ENCODE results near the gene TFE3. TPM values are rescaled to one million over a fixed set of nuclear protein-coding genes. Genes with fewer than 3 reads are reported as not detected.
A peak's percentile ranks its signal among the peaks of the same experiment; 100 is the strongest.

Gene TFE3
- total RNA-seq, result 39.3 to 42.5 TPM (median 41.2 TPM) in 3 replicates
- long read RNA-seq, transcript TFE3-204 (10 exons, 3,279 nt), result minor isoform, 18 of 64 reads
- long read RNA-seq, transcript TFE3-201 (10 exons, 3,415 nt), result major isoform, 19 of 64 reads
- long read RNA-seq, partial matches to known transcripts, result 13 of 64 reads
- long read RNA-seq, other reads (novel, unspliced or antisense), result 14 of 64 reads

GRCh38 chrX:49043220-49043986 lies at the start of gene TFE3:
TFE3 (minus strand) TSS chrX:49043357; CDS start chrX:49043226, 131 bp downstream.
- DNase-seq (ENCODE audit: low spot score), result peak; percentile 98
- TF ChIP-seq, protein P1, sequence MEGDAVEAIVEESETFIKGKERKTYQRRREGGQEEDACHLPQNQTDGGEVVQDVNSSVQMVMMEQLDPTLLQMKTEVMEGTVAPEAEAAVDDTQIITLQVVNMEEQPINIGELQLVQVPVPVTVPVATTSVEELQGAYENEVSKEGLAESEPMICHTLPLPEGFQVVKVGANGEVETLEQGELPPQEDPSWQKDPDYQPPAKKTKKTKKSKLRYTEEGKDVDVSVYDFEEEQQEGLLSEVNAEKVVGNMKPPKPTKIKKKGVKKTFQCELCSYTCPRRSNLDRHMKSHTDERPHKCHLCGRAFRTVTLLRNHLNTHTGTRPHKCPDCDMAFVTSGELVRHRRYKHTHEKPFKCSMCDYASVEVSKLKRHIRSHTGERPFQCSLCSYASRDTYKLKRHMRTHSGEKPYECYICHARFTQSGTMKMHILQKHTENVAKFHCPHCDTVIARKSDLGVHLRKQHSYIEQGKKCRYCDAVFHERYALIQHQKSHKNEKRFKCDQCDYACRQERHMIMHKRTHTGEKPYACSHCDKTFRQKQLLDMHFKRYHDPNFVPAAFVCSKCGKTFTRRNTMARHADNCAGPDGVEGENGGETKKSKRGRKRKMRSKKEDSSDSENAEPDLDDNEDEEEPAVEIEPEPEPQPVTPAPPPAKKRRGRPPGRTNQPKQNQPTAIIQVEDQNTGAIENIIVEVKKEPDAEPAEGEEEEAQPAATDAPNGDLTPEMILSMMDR (IDR thresholded peaks at IDR 0.05), result peak; percentile 79
- Mint-ChIP-seq H3K4me3 (ENCODE audit: unreplicated experiment) (peak within 1 kb of the TSS; percentile 90), H3K9me3 (ENCODE audit: low read depth) (peaks cover 5% of the 10 kb centered on the region), H3K36me3 (ENCODE audit: low read depth) (peaks cover 7% of the 10 kb centered on the region), H3K27me3 (ENCODE audit: low read depth) (no peaks in the 10 kb centered on the region), H3K4me1 (ENCODE audit: low read depth) (peaks cover 30% of the 10 kb centered on the region), H3K27ac (ENCODE audit: unreplicated experiment) (peak within 1 kb of the TSS; percentile 96)

- no peak overlapping the region for H3K4me3 Mint-ChIP-seq (ENCODE audit: unreplicated experiment)
- H3K27me3 Mint-ChIP-seq (ENCODE audit: low read depth), result no peaks in the 10 kb centered on the region
Observed at GRCh38 chrX:49089553-49089952, 46.4 kb upstream of the TFE3 start.

DNA sequence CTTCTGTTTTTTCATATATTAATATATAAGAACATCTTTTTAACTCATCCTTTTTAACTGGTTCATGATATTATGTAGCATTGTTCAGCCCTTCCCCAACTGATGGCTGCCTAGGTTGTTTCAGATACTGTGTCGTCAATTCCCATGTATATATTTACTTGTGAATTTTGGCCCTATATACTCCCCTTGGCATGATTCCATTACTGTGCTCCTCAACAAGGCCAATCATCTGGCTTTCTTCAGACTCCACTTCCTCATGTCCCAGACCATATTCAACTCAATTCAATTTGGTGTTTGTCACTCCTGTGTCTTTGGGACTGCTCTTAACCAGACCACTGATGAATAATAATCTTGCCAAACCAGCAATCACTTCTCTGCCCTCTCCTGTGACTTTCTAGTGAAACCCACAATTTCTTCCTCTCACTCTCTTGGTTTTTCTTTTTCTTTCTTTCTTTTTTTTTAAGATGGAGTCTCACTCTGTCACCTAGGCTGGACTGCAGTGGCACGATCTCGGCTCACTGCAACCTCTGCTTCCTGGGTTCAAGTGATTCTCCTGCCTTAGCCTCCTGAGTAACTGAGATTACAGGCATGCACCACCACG lies 39.2 kb upstream of the TFE3 start:
- H3K4me1 Mint-ChIP-seq (ENCODE audit: low read depth), result peaks cover 11% of the 10 kb centered on the region
- no peak overlapping the region for H3K4me3 Mint-ChIP-seq (ENCODE audit: unreplicated experiment)
- H3K27ac Mint-ChIP-seq (ENCODE audit: unreplicated experiment), result no peak overlapping the region
- TF ChIP-seq, protein P1 (IDR thresholded peaks at IDR 0.05), result no peak
- no peak for DNase-seq (ENCODE audit: low spot score)
- H3K9me3 Mint-ChIP-seq (ENCODE audit: low read depth), result no peaks in the 10 kb centered on the region
- H3K27me3 Mint-ChIP-seq (ENCODE audit: low read depth), result no peaks in the 10 kb centered on the region
- no peaks in the 10 kb centered on the region for H3K36me3 Mint-ChIP-seq (ENCODE audit: low read depth)

More at GRCh38 chrX:49089553-49089952, 46.4 kb upstream of the TFE3 start:
- DNase-seq (ENCODE audit: low spot score), result no peak
- TF ChIP-seq, protein P1 (IDR thresholded peaks at IDR 0.05), result no peak
- no peaks in the 10 kb centered on the region for H3K36me3 Mint-ChIP-seq (ENCODE audit: low read depth)
- H3K27ac Mint-ChIP-seq (ENCODE audit: unreplicated experiment), result no peak overlapping the region
- no peaks in the 10 kb centered on the region for H3K9me3 Mint-ChIP-seq (ENCODE audit: low read depth)
- no peaks in the 10 kb centered on the region for H3K4me1 Mint-ChIP-seq (ENCODE audit: low read depth)

DNA sequence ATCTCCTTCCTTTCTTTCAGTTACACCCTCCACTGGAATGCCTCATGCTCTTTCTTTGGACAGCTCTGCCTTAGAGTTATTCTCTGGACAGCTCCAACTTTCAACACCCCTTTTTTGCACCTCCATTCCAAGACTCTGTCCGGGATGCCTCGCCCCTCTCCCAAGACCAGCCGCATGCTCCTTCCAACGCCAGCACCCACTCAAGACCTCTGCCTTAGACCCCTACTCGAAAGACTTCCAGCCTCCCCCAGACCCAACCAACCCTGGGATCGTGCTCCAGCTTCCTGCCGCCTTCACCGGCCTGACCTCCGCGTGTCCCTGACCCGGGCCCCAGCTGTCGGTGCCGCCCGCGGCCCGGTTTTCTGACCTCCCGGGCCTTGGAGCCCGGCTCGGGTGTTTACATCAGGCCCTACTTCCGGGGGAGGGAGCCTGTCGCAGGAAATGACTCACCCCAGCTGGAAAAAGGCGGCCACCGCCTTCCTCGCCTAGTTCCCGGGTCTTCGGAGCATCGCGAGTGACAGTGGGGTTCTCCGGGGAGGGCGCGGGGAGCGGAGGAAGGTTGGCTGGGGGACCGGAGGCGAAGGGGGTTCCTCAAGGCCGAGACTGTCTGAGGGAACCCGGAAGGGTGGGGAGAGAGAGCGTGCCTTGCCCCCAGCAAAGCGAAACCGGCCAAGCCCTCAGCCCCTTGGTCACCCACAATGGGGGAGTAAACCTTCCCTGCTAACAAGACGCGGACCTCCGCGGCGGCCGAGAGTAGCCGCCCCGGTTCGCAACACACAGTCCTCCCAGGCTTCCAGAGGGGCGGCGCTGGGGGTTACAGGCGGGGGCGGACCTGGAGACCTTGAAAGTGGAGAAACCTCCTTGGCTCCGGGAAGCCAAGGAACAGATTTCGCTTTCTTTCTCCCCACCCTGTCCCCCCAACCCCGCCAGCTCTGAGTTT lies 36.6 kb upstream of the TFE3 start, which contains the start of gene WDR45:
TSS of gene WDR45 (minus strand) at position 399 of the 940 bp plus-strand sequence. CDS start 1,792 bp downstream, outside the sequence.
- Mint-ChIP-seq H3K4me3 (ENCODE audit: unreplicated experiment) (peak within 1 kb of the TSS; percentile 91), H3K36me3 (ENCODE audit: low read depth) (no peaks in the 10 kb centered on the region), H3K27ac (ENCODE audit: unreplicated experiment) (peak within 1 kb of the TSS; percentile 99), H3K27me3 (ENCODE audit: low read depth) (no peaks in the 10 kb centered on the region), H3K4me1 (ENCODE audit: low read depth) (peaks cover 11% of the 10 kb centered on the region), H3K9me3 (ENCODE audit: low read depth) (no peaks in the 10 kb centered on the region)
- TF ChIP-seq, protein P1 (IDR thresholded peaks at IDR 0.05), result no peak
- no peak for DNase-seq (ENCODE audit: low spot score)

All from chondrocyte (in vitro differentiated cells).